A549 (cell line): Measurements from ENCODE around the gene DHPS. TPM values are rescaled to one million over a fixed set of nuclear protein-coding genes. Genes with fewer than 3 reads are reported as not detected.

Source experiments
- ATAC-seq, 2 experiments: fragments of 200-7000 bp in 1 of 2; fragments of >200 bp in 1 of 2; cut with Nextera tagmentation in 1 of 2; cut with Tn5 transposase in 1 of 2; 3 replicates each; pipeline versions ENCODE4 v1.8.0 to v1.9.1; 2018 to 2020; ENCODE audit warnings: mild to moderate bottlenecking in 1 of 2, moderate library complexity in 1 of 2
- CTCF ChIA-PET: fragments of 300-600 bp; sonication (Branson Sonifier 250); formaldehyde crosslinking; extraction: SDS; loops from one replicate; lab custom pipeline; 2021; ENCODE audit warnings: antibody characterized with exemption, inconsistent platforms; lab: Yijun Ruan, JAX
- POLR2A ChIA-PET: fragments of 350-600 bp; formaldehyde crosslinking; extraction: SDS; loops from one replicate; lab custom pipeline; 2021; ENCODE audit warnings: antibody characterized with exemption, inconsistent platforms; lab: Yijun Ruan, JAX
- DNase-seq, 2 experiments: peaks; one replicate each; pipeline versions ENCODE4 v3.0.0 to v3.0.0-alpha.2; 2011 to 2016; ENCODE audit warnings: low read depth in 1 of 2, low spot score in 1 of 2
- FAIRE-seq: peaks from 2 replicates; lab custom pipeline; 2011; peaks lifted over from hg19 to GRCh38; lab: Jason Lieb, UNC
- H3K27ac ChIP-seq, 2 experiments: fragments of >200 bp; sonication (Bioruptor Twin); formaldehyde crosslinking; 3 replicates each; pipeline ENCODE4 v1.5.1; 2016 to 2017
- H3K4me1 ChIP-seq: fragments of >200 bp; sonication (Bioruptor Twin); formaldehyde crosslinking; 3 replicates; pipeline ENCODE4 v1.6.1; 2016
- H3K4me2 ChIP-seq: fragments of >200 bp; sonication (Bioruptor Twin); formaldehyde crosslinking; 3 replicates; pipeline ENCODE4 v1.6.1; 2016
- H3K4me3 ChIP-seq: fragments of >200 bp; sonication (Bioruptor Twin); formaldehyde crosslinking; 3 replicates; pipeline ENCODE4 v1.5.1; 2016
- H3K9me3 ChIP-seq: fragments of >200 bp; sonication (Bioruptor Twin); formaldehyde crosslinking; 3 replicates; pipeline ENCODE4 v1.6.1; 2016
- BHLHE40 ChIP-seq: IDR thresholded peaks from 2 replicates; pipeline ENCODE4 v1.6.1; 2012; ENCODE audit warnings: low read depth, low read length, inconsistent platforms
- CBX8 ChIP-seq: fragments of 200-600 bp; sonication (generic); IDR thresholded peaks from 2 replicates; pipeline ENCODE4 v1.6.1; 2016
- CHD2 ChIP-seq: fragments of 150-350 bp; IDR thresholded peaks from 2 replicates; pipeline ENCODE4 v1.6.1; 2014; ENCODE audit warnings: low read length; ENCODE audit not compliant: partially characterized antibody
- CTCF ChIP-seq: fragments of >200 bp; sonication (Bioruptor Twin); formaldehyde crosslinking; IDR thresholded peaks from 3 replicates; pipeline ENCODE4 v1.5.1; 2016
- E2F6 ChIP-seq: IDR thresholded peaks from 2 replicates; pipeline ENCODE4 v1.6.1; 2012; ENCODE audit warnings: low read depth, borderline replicate concordance
- GATA3 ChIP-seq: IDR thresholded peaks from 2 replicates; pipeline ENCODE4 v1.6.1; 2012; ENCODE audit warnings: borderline replicate concordance
- HDAC2 ChIP-seq: fragments of 200-600 bp; sonication (generic); IDR thresholded peaks from 2 replicates; pipeline ENCODE4 v1.6.1; 2016
- HES2 ChIP-seq: fragments of >200 bp; sonication (Bioruptor Twin); formaldehyde crosslinking; IDR thresholded peaks from 2 replicates; pipeline ENCODE4 v1.6.1; 2016
- HEYL ChIP-seq: fragments of 250-450 bp; sonication (Bioruptor Pico); IDR thresholded peaks from 2 replicates; pipeline ENCODE4 v1.8.0; 2021; ENCODE audit warnings: mild to moderate bottlenecking, moderate library complexity
- HMGXB4 ChIP-seq: fragments of 250-450 bp; sonication (Bioruptor Pico); IDR thresholded peaks from 2 replicates; pipeline ENCODE4 v1.5.0; 2021; ENCODE audit warnings: mild to moderate bottlenecking, moderate library complexity, borderline replicate concordance
- HOXA7 ChIP-seq: fragments of 250-450 bp; sonication (Bioruptor Pico); IDR thresholded peaks from 2 replicates; pipeline ENCODE4 v1.5.0; 2020; ENCODE audit warnings: mild to moderate bottlenecking, moderate library complexity
- JUN ChIP-seq, 2 experiments: fragments of >200 bp; sonication (Bioruptor Twin); formaldehyde crosslinking; IDR thresholded peaks; 2 replicates in 1 of 2; 3 replicates in 1 of 2; pipeline ENCODE4 v1.6.1; 2016 to 2017
- JUNB ChIP-seq: fragments of >200 bp; sonication (Bioruptor Twin); formaldehyde crosslinking; IDR thresholded peaks from 2 replicates; pipeline ENCODE4 v1.6.1; 2016
- KDM5A ChIP-seq: fragments of 200-600 bp; sonication (generic); IDR thresholded peaks from 2 replicates; pipeline ENCODE4 v1.6.1; 2016; ENCODE audit warnings: antibody characterized with exemption, mild to moderate bottlenecking
- MAX ChIP-seq: IDR thresholded peaks from 2 replicates; pipeline ENCODE4 v1.6.1; 2012
- MAZ ChIP-seq: fragments of 150-350 bp; IDR thresholded peaks from 2 replicates; pipeline ENCODE4 v1.6.1; 2014; ENCODE audit warnings: antibody characterized with exemption, low read depth, low read length, borderline replicate concordance
- MYC ChIP-seq: IDR thresholded peaks from 2 replicates; pipeline ENCODE4 v1.6.1; 2012; ENCODE audit warnings: mild to moderate bottlenecking, inconsistent platforms, low read length, improper control_type of control experiment, borderline replicate concordance
- NR3C1 ChIP-seq: fragments of >200 bp; sonication (Bioruptor Twin); formaldehyde crosslinking; IDR thresholded peaks from 3 replicates; pipeline ENCODE4 v1.6.1; 2017
- POLR2A ChIP-seq: IDR thresholded peaks from 2 replicates; pipeline ENCODE4 v1.6.1; 2012; ENCODE audit warnings: mild to moderate bottlenecking, low read length
- POLR2AphosphoS2 ChIP-seq: conservative IDR thresholded peaks from 2 replicates; pipeline ENCODE4 v1.6.1; 2012; ENCODE audit warnings: low read length, improper control_type of control experiment, inconsistent platforms
- RCOR1 ChIP-seq: fragments of 150-350 bp; IDR thresholded peaks from 2 replicates; pipeline ENCODE4 v1.6.1; 2014; ENCODE audit warnings: antibody characterized with exemption, low read length, low read depth
- RFX5 ChIP-seq: fragments of 450-650 bp; IDR thresholded peaks from 2 replicates; pipeline ENCODE4 v1.7.1; 2014; ENCODE audit warnings: antibody characterized with exemption, mild to moderate bottlenecking, moderate library complexity
- RNF2 ChIP-seq: fragments of 200-600 bp; sonication (generic); IDR thresholded peaks from 2 replicates; pipeline ENCODE4 v1.6.1; 2016; ENCODE audit warnings: low read depth, mild to moderate bottlenecking, antibody characterized with exemption, moderate library complexity, borderline replicate concordance
- SMC3 ChIP-seq: fragments of >200 bp; sonication (Bioruptor Twin); formaldehyde crosslinking; IDR thresholded peaks from 3 replicates; pipeline ENCODE4 v1.6.1; 2018; ENCODE audit warnings: inconsistent platforms
- SREBF2 ChIP-seq: fragments of 450-650 bp; IDR thresholded peaks from 2 replicates; pipeline ENCODE4 v1.6.1; 2014; ENCODE audit warnings: mild to moderate bottlenecking, moderate library complexity
- TP53 ChIP-seq: fragments of 250-450 bp; sonication (Bioruptor Pico); IDR thresholded peaks from 2 replicates; pipeline ENCODE4 v1.5.0; 2021; ENCODE audit warnings: mild to moderate bottlenecking, moderate library complexity
- USF2 ChIP-seq: fragments of 450-650 bp; IDR thresholded peaks from 2 replicates; pipeline ENCODE4 v1.6.1; 2014; ENCODE audit warnings: antibody characterized with exemption
- ZFP36 ChIP-seq: fragments of 450-650 bp; IDR thresholded peaks from 2 replicates; pipeline ENCODE4 v1.6.1; 2014; ENCODE audit warnings: borderline replicate concordance; ENCODE audit not compliant: partially characterized antibody
- WGBS: methylation state at CpG from one replicate; pipeline ENCODE4 v1.1.6; 2017; ENCODE audit errors: missing lambda C conversion rate; 5-methylcytosine and 5-hydroxymethylcytosine counted together
- polyA plus RNA-seq, 4 experiments: library from polyadenylated mRNA; depleted of rRNA in 3 of 4; stranded (reverse); fragments of >200 nt; fragmentation: RNase III in 1 of 4; extraction: RNeasy Plus Mini Kit Qiagen cat#74134 plus additional on column Dnase treatment in 1 of 4; gene quantifications; 2 replicates in 3 of 4; 3 replicates in 1 of 4; pipeline ENCODE4 v1.2.3, GENCODE V29; 2011 to 2017

Gene DHPS
- polyA plus RNA-seq, 2 of the 4 experiments (the other 2 are of a cell fraction), result 57.8 to 71.9 TPM

- FAIRE-seq (no peak), DNase-seq (no peak), ATAC-seq (no peak)
- Histone ChIP-seq H3K4me3 (no peak overlapping the region), H3K9me3 (no peaks in the 10 kb centered on the region), H3K4me1 (no peaks in the 10 kb centered on the region), H3K27ac (no peak overlapping the region), H3K4me2 (no peak overlapping the region)
- CTCF ChIA-PET, result no interaction called here
- no peak for TF ChIP-seq E2F6
- no peak for TF ChIP-seq HDAC2
- no peak for TF ChIP-seq ZFP36
- no peak for TF ChIP-seq KDM5A
- no peak for TF ChIP-seq HES2
- no peak for TF ChIP-seq JUN (IDR thresholded peaks at IDR 0.05)
- TF ChIP-seq HEYL (CRISPR knock-in tag), result no peak
- no peak for TF ChIP-seq POLR2A
- TF ChIP-seq GATA3, result no peak
- no peak for TF ChIP-seq MAZ
- no peak for TF ChIP-seq HOXA7
- TF ChIP-seq JUNB, result no peak
- TF ChIP-seq RCOR1, result no peak
- no peak for TF ChIP-seq HMGXB4 (CRISPR knock-in tag)
- TF ChIP-seq CBX8, result no peak
- TF ChIP-seq USF2, result no peak
- POLR2A ChIA-PET, result no interaction called here
- WGBS, result 85% methylated on average over 10 of the region's 12 CpGs
Observed at GRCh38 chr19:12689012-12689411, 7.3 kb upstream of the DHPS start.

GRCh38 chr19:12687496-12688196, 6.0 kb upstream of the DHPS start, which contains the start of gene GNG14:
Gene GNG14, plus strand, starts transcription at chr19:12687998. Its CDS starts 51 bp downstream, at chr19:12688049.
- CTCF ChIA-PET, result interaction anchor here (0.6 to 2.7 kb wide), 2 partner anchors 16 to 177 kb away, joined by 3 to 7 read pairs; no protein-coding TSS in a partner anchor
- no peaks in the 10 kb centered on the region for H3K4me1 ChIP-seq
- H3K9me3 ChIP-seq, result no peaks in the 10 kb centered on the region
- ATAC-seq (peak; percentile 25 to 36; a peak in 3 of 6 replicates), DNase-seq (no peak), FAIRE-seq (no peak)
- H3K27ac ChIP-seq, result no peak within 1 kb of the TSS
- WGBS, result 83% methylated on average over 6 of the region's 9 CpGs
- TF ChIP-seq HDAC2, result no peak
- no peak for TF ChIP-seq CBX8
- no peak for TF ChIP-seq TP53 (CRISPR knock-in tag)
- TF ChIP-seq CHD2, result no peak
- no peak for TF ChIP-seq NR3C1
- TF ChIP-seq RNF2, result no peak
- TF ChIP-seq GATA3, result no peak
- TF ChIP-seq HMGXB4 (CRISPR knock-in tag), result no peak
- TF ChIP-seq SREBF2, result no peak
- TF ChIP-seq MAX, result no peak
- TF ChIP-seq MYC, result no peak
- no peak for TF ChIP-seq RFX5
- no peak for TF ChIP-seq BHLHE40
- TF ChIP-seq SMC3, result no peak
- TF ChIP-seq POLR2AphosphoS2, result no peak
- no peak for TF ChIP-seq CTCF
- no peak within 1 kb of the TSS for H3K4me3 ChIP-seq
- no peak within 1 kb of the TSS for H3K4me2 ChIP-seq
- POLR2A ChIA-PET, result interaction anchor here (0.7 kb wide), 1 partner anchor 9 kb away, joined by 5 read pairs; no protein-coding TSS in a partner anchor
